ENCODE results near the gene PRRT1.

- TF ChIP-seq CTCF (IDR thresholded peaks at IDR 0.05; ENCODE audit: borderline replicate concordance, extremely low read depth, low read length, poor library complexity, severe bottlenecking) = no peak
- no peak for TF ChIP-seq EZH2 (IDR thresholded peaks at IDR 0.05; ENCODE audit: borderline replicate concordance, low read depth, low read length, severe bottlenecking)
These were observed 38.5 kb upstream of the PRRT1 start, which contains the start of gene PBX2 for GRCh38 chr6:32190054-32190851.

Measured in DND-41 (cell line).